Mucosa of descending colon (tissue), 3 donors: ENCODE measurements around the gene SORCS2. TPM values are rescaled to one million over a fixed set of nuclear protein-coding genes. Genes with fewer than 3 reads are reported as not detected.

ENCODE experiments used
- ATAC-seq: fragments of 200-7000 bp; cut with Tn5 transposase; one replicate; pipeline ENCODE4 v1.9.1; 2020; ENCODE audit warnings: mild to moderate bottlenecking, moderate library complexity
- DNase-seq, 3 donors: peaks; one replicate each; pipeline ENCODE4 v3.0.0-alpha.2; 2020
- H3K36me3 ChIP-seq: fragments of 200-600 bp; one replicate; pipeline ENCODE4 v1.8.0; 2021; ENCODE audit warnings: low read depth, mild to moderate bottlenecking
- H3K4me1 ChIP-seq: fragments of 200-600 bp; one replicate; pipeline ENCODE4 v1.8.0; 2021; ENCODE audit warnings: low read depth, mild to moderate bottlenecking
- H3K4me3 ChIP-seq: fragments of 200-600 bp; one replicate; pipeline ENCODE4 v1.8.0; 2021; ENCODE audit warnings: mild to moderate bottlenecking
- H3K9me3 ChIP-seq: fragments of 200-600 bp; one replicate; pipeline ENCODE4 v1.8.0; 2021; ENCODE audit warnings: mild to moderate bottlenecking
- intact Hi-C, 2 donors: fragments of 100-400 bp; cut with DNase I in 1 of 2; cut with micrococcal nuclease in 1 of 2; formaldehyde crosslinking; loops; one replicate each; pipeline versions ENCODE4 v1.11.0 to v1.11.1; 2022; cut with DNase I, micrococcal nuclease
- total RNA-seq, 3 donors: library from RNA; stranded (reverse); fragmentation: NEBNext Ultra II Directional in 2 of 3; extraction: Animal tissue kit (Norgen Biotek cat#: 25700) in 2 of 3; gene quantifications; one replicate each; pipeline versions ENCODE4 v1.2.1 to v1.2.4, GENCODE V29; 2021 to 2023
- TF ChIP-seq, protein P1 (sequence below): fragments of 200-600 bp; IDR thresholded peaks from one replicate; pipeline ENCODE4 v1.8.0; 2022; ENCODE audit warnings: antibody characterized with exemption, mild to moderate bottlenecking
- donor health status: DM: no; HTN: no; CAD: no; lungs with moderate emphysema.
- donor health status: DM: no; HTN: no; CAD: no.
- donor health status: DM: no; HTN: yes; CAD: no.

The SORCS2 gene
- total RNA-seq, 3 donors from 2014 or later: 0.20 to 3.1 (median 1.5) TPM

DNA sequence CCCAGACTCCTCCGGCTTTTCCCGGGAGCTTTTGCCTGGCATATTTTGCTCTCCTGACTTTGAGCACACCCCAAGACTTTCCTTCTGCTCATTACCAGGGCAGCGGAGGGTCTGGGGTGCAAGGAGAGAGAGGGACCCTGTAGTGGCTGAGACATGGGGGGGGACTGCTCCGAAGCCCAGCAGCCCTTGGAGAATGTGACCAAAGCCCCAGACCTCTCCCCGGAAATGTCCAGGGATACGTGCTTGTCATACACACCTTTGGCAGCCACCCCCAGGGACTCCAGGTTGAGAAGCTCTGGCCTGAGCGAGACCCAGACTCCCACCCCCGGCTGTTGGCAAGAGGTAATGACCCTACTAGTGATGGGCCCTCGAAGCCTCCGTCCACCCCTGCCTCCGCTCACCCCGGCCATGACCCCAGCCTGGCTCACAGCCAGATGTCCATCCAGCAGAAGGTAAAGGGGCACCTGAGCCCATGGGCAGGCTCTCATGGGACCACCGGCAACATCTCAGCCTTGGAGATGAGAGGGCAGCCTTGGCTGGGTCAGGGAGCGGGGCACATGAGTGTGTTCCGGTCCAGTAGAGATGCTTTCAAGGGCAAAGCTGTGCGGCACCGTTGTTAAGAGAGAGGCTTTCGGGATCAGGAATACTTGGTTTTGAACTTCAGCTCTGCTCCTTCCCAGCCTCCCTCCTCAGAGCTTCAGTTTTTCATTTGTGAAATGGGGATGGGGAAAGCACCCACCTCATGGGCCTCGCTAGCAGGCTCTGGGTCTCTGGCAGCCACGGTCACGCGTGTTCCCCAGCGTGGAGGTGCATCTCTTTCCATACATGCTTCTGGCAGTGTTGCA lies 240.4 kb downstream of the SORCS2 start:
- intact Hi-C loops: no loop called here
- no peak for ATAC-seq

DNA sequence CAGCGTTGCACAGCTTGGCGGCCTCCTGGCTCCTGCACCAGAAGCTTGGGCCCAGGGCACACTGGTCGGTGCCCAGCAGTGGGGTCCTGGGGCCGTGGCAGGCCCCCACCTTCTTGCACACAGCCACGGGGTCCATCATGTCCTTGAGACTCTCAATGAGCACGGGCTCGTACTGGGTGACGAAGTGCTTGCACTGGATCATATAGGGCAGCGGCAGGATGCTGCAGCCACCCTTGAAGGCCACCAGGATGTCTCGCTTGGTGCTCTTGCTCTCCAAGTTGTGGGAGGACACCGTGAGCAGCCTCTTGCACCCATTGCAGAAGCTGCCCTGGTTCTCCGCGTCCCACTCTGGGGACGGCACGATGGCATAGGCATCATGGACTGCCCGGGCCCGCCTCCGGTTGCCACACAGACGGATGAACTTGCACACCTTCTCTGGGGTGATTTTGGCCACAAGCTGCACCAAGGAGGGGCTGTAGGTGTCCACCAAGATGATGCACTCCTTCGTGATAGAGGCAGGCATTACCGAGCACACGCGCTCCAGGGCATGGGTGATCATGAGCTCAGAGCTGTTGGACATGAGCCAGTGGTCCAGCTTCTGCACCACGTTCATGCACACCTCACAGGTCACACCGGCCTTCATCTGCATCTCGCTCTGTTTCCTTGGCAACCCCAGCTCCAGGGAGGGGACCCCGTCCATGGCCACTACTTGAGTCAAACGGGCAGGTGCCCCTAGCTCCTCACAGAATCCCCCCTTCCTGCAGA lies 241.2 kb downstream of the SORCS2 start:
- Histone ChIP-seq H3K9me3 (no peaks in the 10 kb centered on the region), H3K36me3 (no peaks in the 10 kb centered on the region), H3K4me3 (no peak overlapping the region), H3K4me1 (no peaks in the 10 kb centered on the region)
- TF ChIP-seq, protein P1, sequence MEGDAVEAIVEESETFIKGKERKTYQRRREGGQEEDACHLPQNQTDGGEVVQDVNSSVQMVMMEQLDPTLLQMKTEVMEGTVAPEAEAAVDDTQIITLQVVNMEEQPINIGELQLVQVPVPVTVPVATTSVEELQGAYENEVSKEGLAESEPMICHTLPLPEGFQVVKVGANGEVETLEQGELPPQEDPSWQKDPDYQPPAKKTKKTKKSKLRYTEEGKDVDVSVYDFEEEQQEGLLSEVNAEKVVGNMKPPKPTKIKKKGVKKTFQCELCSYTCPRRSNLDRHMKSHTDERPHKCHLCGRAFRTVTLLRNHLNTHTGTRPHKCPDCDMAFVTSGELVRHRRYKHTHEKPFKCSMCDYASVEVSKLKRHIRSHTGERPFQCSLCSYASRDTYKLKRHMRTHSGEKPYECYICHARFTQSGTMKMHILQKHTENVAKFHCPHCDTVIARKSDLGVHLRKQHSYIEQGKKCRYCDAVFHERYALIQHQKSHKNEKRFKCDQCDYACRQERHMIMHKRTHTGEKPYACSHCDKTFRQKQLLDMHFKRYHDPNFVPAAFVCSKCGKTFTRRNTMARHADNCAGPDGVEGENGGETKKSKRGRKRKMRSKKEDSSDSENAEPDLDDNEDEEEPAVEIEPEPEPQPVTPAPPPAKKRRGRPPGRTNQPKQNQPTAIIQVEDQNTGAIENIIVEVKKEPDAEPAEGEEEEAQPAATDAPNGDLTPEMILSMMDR: no peak
- no peak for ATAC-seq
- DNase-seq: peak in 1 of 3 donors; percentile 25
- intact Hi-C loops: no loop called here

More for the DNA sequence above, 240.4 kb downstream of the SORCS2 start:
- H3K4me1 ChIP-seq: no peaks in the 10 kb centered on the region
- DNase-seq: peak in 1 of 3 donors; percentile 35
- H3K36me3 ChIP-seq: no peaks in the 10 kb centered on the region
- H3K4me3 ChIP-seq: no peak overlapping the region
- TF ChIP-seq, protein P1: no peak
- H3K9me3 ChIP-seq: no peaks in the 10 kb centered on the region

DNA sequence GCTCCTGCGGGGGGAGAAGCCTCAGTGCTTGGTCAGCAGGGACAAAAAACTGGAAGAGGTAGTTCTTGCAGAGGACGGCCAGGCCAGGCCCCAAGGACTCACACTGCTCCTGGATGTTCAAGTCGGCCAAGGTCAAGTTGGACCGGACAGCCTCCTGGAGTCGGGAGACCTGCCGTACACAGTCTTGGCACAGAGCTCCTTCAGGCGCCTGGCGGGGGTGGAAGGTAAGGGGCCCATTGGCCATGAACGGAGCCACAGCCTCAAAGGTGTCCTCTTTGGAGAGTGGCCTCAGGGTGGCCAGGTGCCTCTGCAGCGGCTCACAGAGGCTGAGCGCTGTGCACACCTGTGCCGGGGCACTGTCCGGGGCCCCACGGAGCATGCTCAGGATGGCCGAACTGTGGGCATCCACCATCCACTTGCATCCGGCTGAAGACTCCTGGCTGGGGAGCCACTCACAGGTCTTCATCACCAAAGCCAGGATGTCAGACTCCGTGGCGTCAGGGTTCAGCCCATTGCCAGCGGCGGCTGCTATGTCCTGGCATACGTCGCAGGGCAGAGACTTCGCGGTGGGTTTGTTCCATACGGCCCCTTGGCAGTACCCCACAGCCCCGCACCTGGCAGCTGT lies 241.9 kb downstream of the SORCS2 start:
- Histone ChIP-seq H3K36me3 (no peaks in the 10 kb centered on the region), H3K9me3 (no peaks in the 10 kb centered on the region), H3K4me1 (no peaks in the 10 kb centered on the region), H3K4me3 (no peak overlapping the region)
- DNase-seq (peak in 1 of 3 donors; percentile 30), ATAC-seq (no peak)
- intact Hi-C loops: no loop called here
- TF ChIP-seq, protein P1: no peak

DNA sequence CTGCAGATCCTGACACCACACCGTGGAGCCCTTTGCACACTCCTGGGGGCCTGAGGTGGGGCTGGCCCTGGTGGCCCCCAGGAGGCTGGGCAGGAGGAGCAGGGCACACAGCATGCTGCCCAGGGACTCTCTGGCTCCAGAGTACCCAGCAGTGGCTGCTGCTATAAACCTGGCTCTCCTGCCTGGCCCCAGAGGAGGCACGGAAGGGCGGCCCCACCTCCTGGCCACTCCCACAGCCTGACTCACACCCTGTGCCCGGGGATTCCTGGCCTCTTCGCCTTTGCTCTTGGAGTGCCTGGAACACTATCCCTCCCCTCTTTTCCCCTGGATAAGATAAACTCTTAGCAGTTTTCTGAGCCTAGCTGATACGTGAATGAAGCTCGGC lies 242.4 kb downstream of the SORCS2 start, which contains the start of gene PSAPL1:
Gene PSAPL1, minus strand, starts transcription at position 165 of the 385 bp plus-strand sequence. Its CDS starts 51 bp downstream, at position 114.
- Histone ChIP-seq H3K36me3 (no peaks in the 10 kb centered on the region), H3K9me3 (no peaks in the 10 kb centered on the region), H3K4me1 (no peaks in the 10 kb centered on the region), H3K4me3 (no peak within 1 kb of the TSS)
- DNase-seq (peak; percentile 30 to 59 (median 55)), ATAC-seq (peak; percentile 87)
- TF ChIP-seq, protein P1: no peak
- intact Hi-C loops: no loop called here

DNA sequence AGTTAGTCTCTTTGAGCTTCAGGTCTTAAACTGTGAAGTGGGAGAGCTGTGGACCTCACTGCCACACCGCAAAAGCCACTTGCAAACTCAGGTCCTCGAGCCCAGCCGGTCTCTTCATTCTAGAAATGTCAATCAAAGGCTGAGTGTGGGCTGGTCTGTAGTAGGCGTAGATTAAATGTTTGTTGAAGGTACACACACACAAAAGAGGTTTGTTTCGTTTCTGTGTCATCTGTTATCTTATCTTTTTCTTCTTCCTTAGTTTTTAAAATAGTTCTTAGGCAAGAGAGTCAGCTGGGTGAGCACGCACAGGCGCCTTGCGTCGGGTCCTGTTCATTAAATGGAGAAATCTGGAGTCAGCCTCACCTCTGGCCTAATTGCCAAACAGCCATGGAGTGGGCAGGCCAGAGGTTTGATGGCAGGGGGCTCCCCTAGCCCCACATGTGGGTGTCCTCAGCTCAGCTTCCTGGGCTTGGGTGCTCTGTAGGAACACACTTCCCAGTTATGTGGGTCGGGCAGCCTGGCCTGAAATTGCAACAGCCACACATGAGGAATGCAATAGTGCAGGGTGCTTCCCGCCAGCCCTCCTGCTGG lies 243.2 kb downstream of the SORCS2 start:
- ATAC-seq: no peak
- no peak for DNase-seq
- TF ChIP-seq, protein P1: no peak
- Histone ChIP-seq H3K36me3 (no peaks in the 10 kb centered on the region), H3K4me3 (no peak overlapping the region), H3K4me1 (no peaks in the 10 kb centered on the region), H3K9me3 (no peaks in the 10 kb centered on the region)
- intact Hi-C loops: no loop called here
